Stimulated activated CD8-positive, alpha-beta memory T cell treated with anti-CD3 and anti-CD28 coated beads, Interleukin-7, amount 100 ng/mL, for 4 hours (primary cell): Measurements from ENCODE around the gene RNASEL.
A peak's percentile ranks its signal among the peaks of the same experiment; 100 is the strongest.

Source experiments
- DNase-seq, 2 donors: peaks; one replicate each; pipeline ENCODE4 v3.0.0-alpha.2; 2020; ENCODE audit warnings: low read depth in 2 of 2

RNASEL gene

DNA sequence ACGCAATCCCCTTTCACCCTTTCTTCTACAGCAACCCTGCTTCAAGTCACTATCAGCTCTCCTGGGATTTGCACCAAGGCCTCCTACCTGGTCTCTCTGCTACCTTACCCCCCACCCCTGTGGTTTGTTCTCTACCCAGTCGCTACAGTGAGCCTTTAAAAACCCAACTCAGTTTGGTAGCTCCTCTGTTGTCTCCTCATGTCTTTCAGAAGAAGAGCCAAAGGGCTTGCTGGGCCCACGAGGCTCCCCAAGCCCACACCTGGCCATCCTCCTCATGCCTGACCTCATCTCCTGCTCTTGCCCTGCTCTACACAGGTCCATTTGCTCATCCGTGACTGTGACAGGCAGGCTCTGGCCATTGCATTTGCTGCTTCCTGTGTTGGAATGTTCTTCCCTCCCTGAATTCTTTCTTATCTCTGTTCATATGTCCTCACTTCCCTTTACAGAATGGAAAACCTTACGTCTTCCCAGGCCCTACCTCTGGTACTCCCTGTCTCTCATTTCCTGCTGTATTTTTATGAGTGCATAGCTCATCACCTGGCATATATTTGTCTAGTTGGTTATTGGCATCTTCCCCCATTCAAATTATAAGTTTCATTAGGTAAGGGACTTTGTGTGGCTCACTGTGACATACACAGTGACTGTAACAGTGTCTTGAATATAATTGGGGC is 11.8 kb upstream of the RNASEL start:
- no peak for DNase-seq

DNA sequence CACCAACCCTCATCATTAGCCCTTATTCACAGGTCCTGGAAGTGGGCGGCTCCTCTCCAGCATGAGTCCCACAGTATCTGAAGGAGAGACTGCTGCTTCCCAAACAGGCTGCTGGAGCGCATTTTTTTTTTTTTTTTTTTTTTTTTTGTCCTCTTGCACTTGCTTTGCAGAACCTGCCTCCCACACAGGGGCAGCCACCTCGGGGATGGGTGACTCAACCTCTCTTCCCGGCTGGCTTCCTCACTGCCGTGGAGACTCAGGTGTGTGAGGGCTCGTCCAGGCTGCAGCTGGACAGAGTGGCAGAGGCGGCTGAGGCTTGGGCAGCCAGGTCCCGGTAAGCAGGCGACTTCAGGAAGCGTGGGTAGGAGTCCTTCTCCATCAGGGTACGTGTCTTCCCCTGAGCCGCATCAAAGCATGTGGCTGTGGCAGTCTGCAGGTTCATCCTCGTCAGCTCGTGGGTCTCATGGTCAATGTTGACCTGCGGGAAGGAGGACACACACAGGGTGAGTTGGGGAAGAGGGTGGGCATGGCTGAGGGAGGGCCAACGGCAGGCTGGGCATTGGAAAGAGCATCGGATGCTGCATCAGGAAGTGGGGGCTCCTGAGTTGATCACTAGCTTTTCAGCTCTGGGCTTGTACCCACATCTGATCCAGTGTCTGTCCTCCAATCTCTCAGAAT is 11.1 kb upstream of the RNASEL start:
- DNase-seq = no peak

DNA sequence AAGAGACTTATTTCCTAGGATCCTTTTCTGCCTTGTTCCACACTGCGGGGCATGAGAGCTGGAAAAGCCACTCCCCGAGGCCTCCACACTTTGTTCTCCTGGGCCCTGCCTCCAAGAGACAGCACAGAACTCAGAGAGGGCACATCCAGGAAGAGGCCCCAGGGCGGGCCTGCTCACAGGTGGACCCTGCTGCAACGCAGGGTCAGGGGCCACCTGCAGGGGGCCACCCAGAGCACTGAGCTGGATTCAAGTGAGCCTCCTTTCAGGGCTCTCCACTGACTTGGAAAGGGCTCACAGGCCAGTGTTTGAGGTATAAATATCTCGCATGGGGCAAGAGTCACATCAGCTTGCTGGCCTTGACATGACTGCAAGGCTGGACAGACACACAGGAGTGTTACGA is 10.3 kb upstream of the RNASEL start:
- no peak for DNase-seq

DNA sequence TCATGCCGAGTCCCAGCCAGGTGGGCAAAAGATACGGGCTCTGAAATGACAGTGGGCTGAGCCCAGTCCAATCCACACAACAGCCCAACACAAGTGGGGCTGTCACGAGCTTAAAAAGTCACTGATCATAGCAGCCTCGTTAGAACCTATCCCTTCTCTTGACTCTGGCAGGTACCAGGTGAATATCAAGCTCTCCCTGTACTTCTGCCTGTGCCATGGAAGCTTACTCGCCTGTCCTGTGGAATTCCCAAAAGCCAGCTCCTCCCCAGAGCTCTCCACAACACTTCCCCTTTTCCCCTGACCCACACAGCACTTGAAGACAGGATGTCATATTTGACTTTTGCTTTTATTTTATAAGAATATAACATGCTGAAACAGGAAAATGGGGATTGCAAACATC is 9.2 kb upstream of the RNASEL start:
- DNase-seq = no peak

DNA sequence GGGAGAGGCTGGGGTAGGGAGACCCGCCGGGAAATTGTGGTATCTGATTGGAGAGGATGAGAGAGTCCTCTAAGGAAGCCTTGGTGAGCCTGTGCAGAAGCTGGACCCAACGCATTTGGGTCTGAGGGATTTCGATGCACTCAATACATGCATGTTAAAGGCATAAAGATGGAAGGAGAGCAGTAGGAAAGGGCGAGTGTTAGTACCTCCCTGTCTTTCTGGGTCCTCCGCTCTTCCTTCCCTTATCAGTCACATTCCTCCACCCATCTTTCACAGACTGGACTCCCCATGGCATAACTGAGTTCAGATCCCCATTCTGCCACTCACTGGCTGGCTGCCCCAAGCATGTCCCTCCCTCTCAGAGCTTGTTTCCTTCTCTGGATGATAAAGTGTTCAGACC is 7.9 kb upstream of the RNASEL start:
- no peak for DNase-seq

DNA sequence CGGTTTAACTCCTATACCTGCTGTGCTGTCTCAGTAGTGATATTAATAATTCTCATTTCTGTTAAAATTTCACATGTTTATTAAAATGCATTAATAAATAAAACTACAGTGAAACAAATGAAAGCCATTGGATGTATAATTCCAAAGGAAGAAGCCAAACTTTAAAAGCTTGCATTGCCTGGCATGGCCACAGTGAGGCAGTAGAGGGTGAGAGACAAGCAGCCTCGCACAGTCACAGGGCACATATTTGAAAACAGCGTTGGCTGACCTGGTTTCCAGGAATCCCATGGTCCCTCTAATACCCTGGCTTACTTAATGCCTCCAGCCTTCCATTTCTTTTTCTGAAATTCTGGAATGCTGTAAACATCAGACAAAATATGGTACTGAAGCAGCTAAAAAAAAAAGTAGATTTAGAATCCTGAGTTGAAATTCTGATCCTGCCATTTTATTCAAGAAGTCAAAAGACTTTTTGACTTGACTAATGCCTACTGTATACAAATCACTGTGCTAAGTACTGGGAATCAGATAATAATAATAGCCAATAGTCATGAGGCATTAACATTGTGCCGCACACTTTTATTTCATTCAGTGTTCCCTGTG is 6.7 kb upstream of the RNASEL start:
- peak in 1 of 2 donors; percentile 51 for DNase-seq

DNA sequence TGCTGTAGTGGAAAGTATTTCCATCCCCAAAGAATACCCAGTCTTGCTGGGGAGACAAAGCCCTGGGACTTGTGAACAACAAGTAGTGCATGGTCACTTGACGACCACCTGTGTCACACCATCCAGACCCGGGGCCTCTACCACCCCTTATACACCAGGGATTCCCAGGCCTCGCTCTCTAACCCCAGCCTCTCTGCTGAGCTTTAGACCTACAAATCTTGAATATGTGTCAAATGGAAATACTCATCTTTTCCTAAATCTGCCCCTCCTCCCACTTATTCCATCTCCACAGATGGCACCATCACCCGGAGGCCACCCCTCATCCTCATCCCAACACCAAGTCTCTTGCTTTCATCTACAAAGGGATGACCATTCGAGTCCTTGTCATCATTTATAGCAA is 875 bp upstream of the RNASEL start:
- DNase-seq = no peak

DNA sequence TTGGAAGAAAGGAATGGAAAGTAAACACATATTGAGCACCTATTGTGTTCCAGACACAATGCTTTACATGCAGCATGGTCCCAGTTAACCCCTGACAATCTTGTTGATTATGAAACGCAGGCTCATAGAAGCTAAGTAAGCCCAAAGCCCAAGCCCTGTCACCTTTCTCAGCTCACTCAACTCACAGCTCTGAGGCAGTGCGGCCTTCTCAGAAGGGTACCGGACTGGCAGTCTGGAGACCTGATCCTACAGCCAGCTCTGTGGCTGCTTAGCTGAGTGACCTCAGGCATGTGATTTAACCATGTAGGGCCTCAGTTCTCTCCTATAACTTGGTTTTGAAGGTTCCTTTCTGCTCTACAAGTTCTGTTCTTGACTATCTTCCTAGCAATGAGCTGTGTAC is 464 bp upstream of the RNASEL start:
- DNase-seq = no peak

DNA sequence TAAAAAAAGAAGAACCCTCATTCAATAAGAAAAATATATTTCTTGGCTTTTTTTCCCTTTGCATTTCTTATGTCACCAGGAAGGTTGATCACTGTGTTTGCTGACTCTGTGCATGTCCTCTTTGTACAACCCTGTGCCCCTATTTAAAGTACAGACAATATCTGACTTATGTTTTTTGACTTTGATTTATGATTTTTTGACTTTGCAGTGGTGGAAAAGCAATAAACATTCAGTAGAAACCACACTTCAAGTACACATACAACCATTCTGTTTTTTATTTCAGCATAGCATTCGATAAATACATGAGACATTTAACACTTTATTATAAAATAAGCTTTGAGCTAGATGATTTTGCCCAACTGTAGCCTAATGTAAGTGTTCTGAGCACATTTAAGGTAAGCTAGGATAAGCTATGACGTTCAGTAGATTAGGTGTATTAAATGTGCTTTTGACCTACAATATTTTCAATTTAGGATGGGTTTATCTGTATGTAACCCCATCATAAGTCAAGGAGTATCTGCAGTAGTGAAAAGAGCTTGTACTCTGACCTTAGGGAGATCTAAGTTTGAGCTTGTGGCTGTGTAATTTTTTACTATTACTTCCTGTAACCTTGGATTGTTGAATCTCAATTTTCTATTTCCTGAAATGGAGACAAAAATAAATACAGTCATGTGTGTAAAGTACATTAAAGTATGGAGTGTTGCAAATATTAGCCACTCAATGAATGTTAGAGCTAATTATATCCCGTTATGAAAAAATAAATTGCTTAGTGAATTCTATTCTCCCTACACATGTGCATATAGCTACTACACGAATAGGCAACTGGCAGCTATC is 1.2 kb downstream of the RNASEL start:
- no peak for DNase-seq

DNA sequence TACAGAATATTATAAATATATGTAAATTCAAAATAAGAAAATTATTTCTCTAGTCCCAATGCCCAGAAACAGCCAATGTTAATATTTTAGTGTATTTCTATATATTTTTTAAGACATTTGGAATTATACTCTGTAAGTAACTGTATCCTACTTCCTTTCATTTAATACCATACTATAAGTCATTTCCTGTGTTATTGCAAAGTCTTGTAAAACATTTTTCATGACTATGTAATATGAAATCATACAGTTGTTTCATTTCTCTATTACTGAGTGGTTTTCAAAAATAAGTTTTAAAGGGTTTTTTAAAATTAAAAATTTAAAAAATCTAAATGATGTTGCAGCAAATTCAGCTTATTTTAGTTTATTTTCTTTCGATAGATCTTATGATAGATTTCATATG is 2.0 kb downstream of the RNASEL start:
- DNase-seq = no peak

DNA sequence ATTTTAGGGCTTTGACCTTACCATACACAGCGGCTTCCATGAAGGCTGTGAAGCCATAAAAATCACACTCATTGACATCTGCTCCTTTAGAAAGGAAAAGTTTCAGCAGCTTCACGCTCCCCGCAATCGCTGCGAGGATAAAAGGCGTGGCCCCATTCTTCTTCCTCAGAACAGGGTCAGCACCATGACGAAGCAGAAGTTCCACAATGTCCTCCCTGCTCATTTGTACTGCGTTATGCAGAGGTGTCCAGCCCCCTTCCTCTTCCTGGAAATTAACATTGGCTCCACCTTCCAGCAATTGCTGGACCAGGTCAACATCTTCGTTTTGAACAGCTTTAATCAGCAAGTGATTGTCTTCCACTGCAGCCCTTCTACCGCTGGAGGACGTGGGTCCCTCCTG is 2.7 kb downstream of the RNASEL start:
- DNase-seq = no peak

DNA sequence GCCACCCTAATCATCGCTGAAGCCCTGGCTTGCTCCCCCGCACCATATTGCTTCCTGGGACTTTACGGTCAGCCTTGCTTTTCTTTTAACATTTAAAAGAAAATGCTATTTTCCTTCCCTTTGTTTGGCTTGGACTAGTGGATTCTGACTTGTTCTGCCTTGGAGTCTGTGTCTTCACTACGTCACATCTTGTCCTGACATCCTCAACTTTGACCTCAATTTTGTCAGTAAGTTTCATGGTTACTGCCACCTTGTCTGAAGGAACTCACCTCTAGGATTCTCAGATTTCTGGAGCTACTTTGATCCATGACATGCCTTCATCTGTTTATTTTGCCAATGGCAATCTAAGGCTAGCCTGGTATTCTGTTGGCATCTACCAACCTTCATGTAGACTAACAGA is 4.3 kb downstream of the RNASEL start:
- DNase-seq = no peak

DNA sequence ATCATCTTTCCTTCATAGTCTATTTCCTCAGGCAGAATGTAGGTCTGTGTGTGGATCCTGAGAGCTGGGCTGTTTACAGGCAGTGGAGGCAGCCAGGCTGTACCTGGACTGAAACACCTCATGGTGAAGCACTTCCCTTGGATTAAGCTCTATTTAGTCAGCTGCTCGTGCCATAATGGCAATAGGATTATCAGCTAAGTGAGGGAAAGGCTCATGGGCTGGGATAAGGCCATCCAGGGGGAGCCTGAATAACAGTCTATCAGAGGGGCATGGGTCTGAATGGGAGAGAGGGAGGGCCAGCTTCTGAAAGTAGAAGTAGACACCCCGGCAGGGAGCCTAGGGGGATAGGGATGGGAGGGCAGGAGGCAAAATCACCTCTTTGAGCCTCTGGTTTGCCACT is 8.3 kb downstream of the RNASEL start:
- DNase-seq = no peak

DNA sequence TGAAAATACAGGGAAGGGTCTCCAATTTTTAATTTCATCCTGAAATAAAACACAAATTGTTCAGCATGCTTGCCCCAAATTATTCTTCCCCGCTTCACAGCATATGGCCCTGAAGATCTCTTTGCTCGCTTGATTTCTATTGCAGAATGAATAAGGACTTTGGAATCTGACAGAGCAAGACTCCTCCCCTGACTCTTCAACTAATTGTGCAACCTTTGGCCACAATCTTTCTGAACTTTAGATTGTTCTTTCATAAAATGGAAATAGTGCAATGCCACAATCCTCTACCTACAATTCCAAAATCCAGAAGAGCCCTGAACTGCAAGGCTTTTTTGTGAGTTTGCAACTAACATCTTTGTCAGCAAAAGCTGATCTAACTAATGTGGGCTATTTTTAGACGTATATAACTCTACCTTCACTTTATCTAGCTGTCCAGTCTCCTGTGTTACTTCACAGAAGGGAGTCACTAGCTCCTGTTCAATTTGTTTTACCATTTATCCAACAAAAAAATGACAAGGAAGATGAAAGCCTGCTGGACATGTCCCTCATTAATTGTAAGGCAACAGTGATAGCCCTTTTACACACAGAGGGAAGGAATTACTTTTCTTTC is 13.4 kb downstream of the RNASEL start:
- no peak for DNase-seq

DNA sequence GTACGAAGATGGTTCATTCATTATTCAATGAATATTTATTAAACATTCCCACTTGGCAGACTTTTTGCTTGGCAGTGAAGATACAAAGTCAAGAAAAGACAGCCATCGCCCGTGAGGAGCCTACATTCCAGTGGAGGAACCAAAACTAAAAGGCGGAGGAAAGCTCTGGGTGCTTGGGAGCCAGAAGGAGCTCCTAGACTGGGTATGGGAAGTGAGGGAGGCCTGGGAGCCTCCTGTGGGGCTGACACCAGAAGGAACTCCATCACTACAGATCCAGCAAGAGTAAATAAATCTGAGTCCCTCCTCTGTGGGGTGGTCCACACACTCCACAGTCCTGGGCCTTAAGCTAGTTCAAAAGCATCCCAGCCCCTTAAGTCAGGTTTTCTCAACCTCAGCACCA is 14.9 kb downstream of the RNASEL start:
- DNase-seq = no peak

DNA sequence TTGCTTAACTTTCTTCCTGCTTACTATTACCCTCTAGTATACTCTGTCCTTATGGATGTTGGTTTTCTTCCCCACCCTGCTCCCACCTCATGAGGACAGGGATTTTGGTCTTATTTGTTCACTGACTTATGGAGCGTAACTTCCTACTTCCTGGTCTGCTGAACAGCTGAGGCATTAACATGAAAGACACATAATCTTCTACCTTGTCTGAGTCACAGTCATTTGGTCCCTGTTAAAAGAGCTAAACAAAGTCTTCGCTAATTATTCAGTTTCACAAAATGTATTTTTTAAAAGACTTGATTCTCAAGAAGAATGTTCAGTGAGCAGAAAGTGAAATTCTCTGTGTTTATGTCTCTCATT is 18.5 kb downstream of the RNASEL start:
- DNase-seq = no peak

DNA sequence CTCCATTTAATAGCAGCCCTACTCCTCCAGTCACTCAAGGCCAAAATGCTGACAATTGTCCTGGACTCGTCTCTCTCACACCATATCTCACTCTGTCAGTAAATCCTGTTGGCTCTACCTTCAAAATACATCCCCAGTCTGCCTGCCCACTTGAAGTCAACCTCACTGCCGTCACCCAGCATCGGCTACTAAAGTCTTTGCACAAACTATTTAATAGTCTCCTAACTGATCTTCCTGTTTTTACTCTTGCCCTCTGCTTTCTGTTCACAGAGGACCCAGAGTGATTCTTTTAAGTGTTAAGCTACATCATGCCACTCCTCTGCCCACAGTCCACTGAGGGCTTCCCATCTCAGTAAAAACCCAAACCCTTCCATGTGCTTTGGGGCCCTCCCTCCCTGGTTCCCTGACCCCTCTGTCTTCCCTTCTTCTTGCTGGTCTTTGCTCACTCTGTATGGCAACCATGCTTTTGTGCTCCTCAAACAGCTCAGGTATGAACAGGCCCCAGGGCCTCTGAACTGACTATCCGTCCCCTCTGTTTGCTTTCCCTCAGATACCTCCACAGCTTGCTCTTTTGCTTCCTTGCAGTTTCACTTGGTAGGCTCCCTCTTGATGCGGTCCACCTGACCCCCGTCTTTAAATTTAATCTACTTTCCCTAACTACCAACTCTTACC is 19.0 kb downstream of the RNASEL start:
- DNase-seq = no peak

DNA sequence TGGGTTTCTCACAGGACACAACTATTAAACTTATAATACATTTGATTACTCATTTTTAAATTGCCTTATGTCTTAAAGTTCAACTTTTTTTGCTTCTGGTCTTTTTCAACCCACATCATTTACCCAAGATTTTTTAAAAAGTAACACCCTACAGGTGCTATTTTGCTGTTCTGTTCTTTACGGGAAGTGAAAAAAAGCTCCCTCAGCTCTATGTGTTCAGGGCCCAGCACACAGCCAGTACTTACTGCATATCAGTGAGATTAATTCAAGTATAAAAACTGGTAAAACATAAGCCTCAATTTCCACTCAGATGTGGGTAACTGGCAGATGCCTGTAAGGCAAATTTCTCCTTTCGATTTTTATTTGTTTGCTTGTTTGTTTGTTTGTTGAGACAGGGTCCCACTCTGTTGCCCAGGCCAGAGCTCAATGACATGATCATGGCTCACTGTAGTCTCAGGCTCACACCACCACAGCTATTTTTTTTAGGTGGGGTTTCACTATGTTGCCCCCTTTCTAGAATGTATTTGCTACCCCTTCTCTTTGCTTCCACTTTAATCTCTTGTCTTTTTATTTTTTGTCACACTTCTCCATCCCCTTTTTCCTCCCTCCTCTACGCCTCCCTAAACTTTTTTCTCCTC is 20.3 kb downstream of the RNASEL start:
- no peak for DNase-seq

DNA sequence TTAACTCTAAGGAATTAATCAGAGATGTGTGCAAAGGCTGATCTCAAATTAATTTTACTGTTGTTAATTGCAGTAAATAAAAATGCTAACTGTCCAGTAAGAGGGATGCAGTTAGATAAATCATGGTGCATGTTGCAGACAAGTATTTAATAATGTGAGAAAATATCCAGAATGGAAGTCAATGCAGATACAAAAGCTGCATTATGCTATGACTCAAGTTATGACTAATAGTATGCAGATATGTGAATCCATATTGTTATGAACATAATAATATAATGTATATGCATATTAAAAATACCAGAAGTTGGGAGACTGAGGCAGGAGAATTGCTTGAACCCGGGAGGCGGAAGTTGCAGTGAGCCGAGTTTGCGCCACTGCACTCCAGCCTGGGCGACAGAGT is 21.4 kb downstream of the RNASEL start:
- no peak for DNase-seq

DNA sequence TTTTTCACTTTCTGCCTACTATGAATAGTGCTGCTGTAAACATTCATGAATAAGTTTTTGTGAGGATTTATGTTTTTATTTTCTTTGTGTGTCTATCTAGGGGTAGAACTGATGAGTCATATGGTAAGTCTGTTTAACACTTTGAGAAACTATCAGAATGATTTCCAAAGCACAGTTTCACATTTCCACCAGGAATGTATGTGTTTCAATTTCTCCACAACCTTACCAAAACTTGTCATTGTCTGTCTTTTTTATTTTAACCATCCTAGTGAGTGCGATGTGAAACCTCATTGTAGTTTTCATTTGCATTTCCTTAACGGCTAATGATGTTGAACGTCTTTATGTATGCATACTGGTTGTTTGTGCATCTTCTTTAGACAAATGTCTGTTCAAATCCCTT is 23.5 kb downstream of the RNASEL start:
- DNase-seq = no peak

DNA sequence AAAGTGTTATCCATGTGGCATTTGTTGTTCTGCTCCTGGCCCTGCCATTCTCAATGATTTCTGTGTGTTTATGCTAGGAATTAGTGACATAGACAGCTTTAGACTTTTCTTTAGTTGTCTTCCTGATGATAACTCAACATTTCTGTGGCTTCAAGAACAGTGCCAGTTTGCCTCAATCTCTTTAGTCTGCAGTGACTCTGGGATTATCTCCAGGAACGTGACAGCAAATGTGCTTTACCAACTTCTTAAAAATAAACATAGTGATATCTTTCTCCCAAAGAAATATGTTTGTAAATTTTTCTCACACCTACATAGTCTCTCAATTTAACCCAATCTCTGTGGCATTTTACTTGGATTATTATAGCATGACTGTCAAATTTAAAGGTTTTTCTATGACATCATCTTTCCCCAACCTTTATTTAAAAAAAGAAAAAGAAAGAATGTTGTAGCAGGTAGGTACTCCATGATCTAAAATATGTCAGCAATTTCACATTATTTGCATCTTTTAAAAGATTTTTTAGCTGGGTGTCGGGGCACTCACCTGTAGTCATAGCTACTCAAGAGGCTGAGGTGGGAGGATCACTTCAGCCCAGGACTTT is 24.6 kb downstream of the RNASEL start:
- DNase-seq = no peak
